GM23338 (cell line): Measurements from ENCODE around the gene TIMMDC1. TPM values are rescaled to one million over a fixed set of nuclear protein-coding genes. Genes with fewer than 3 reads are reported as not detected.

Experiments used
- ATAC-seq: fragments of 200-7000 bp; cut with Tn5 transposase; 3 replicates; pipeline ENCODE4 v1.9.1; 2020
- DNase-seq: peaks from one replicate; pipeline ENCODE4 v3.0.0-alpha.2; 2015; ENCODE audit warnings: low spot score
- H2AFZ ChIP-seq: fragments of 200-600 bp; sonication (generic); 2 replicates; pipeline ENCODE4 v1.8.0; 2016; ENCODE audit warnings: antibody characterized with exemption, mild to moderate bottlenecking, moderate library complexity
- H3F3A ChIP-seq: fragments of 200-600 bp; sonication (generic); replicated peaks from 2 replicates; pipeline ENCODE4 v1.8.0; 2017; ENCODE audit warnings: antibody characterized with exemption, mixed run types, low read depth
- H3K27ac ChIP-seq: fragments of 200-600 bp; sonication (generic); 2 replicates; pipeline ENCODE4 v1.6.1; 2016; ENCODE audit warnings: low read depth
- H3K27me3 ChIP-seq: fragments of 200-600 bp; sonication (generic); 2 replicates; pipeline ENCODE4 v1.8.0; 2016; ENCODE audit warnings: mild to moderate bottlenecking, mixed run types, moderate library complexity; ENCODE audit not compliant: insufficient read depth
- H3K36me3 ChIP-seq: fragments of 200-600 bp; sonication (generic); 2 replicates; pipeline ENCODE4 v1.8.0; 2016; ENCODE audit warnings: mild to moderate bottlenecking; ENCODE audit not compliant: insufficient read depth
- H3K4me1 ChIP-seq: fragments of 200-600 bp; sonication (generic); 2 replicates; pipeline ENCODE4 v1.8.0; 2016; ENCODE audit warnings: mild to moderate bottlenecking, moderate library complexity; ENCODE audit not compliant: insufficient read depth
- H3K4me2 ChIP-seq: fragments of 200-600 bp; sonication (generic); 2 replicates; pipeline ENCODE4 v1.7.1; 2017; ENCODE audit warnings: mixed run types
- H3K4me3 ChIP-seq: fragments of 200-600 bp; sonication (generic); 2 replicates; pipeline ENCODE4 v1.6.1; 2016; ENCODE audit warnings: mixed run types
- H3K79me2 ChIP-seq: fragments of 200-600 bp; sonication (generic); replicated peaks from 2 replicates; pipeline ENCODE4 v1.8.0; 2017; ENCODE audit warnings: mild to moderate bottlenecking; ENCODE audit not compliant: insufficient read depth
- H3K9me2 ChIP-seq: fragments of 200-600 bp; sonication (generic); 2 replicates; pipeline ENCODE4 v1.8.0; 2017; ENCODE audit not compliant: insufficient read depth
- H4K20me1 ChIP-seq: fragments of 200-600 bp; sonication (generic); replicated peaks from 2 replicates; pipeline ENCODE4 v1.8.0; 2017; ENCODE audit warnings: mild to moderate bottlenecking; ENCODE audit not compliant: insufficient read depth
- H3K27ac Mint-ChIP-seq: 2 replicates; pipeline ENCODE4 v1.8.0; 2020; ENCODE audit warnings: inconsistent platforms, mild to moderate bottlenecking, moderate library complexity, mixed read lengths
- H3K27me3 Mint-ChIP-seq: 3 replicates; pipeline ENCODE4 v1.8.0; 2022; ENCODE audit warnings: low read depth, mild to moderate bottlenecking, moderate library complexity, mixed read lengths, inconsistent platforms; ENCODE audit not compliant: insufficient read depth, poor library complexity
- H3K36me3 Mint-ChIP-seq: 3 replicates; pipeline ENCODE4 v1.8.0; 2021; ENCODE audit warnings: low read depth, mild to moderate bottlenecking, inconsistent platforms, moderate library complexity, mixed read lengths
- H3K4me1 Mint-ChIP-seq: 3 replicates; pipeline ENCODE4 v1.8.0; 2020; ENCODE audit warnings: mild to moderate bottlenecking, inconsistent platforms, mixed read lengths
- H3K4me3 Mint-ChIP-seq: 3 replicates; pipeline ENCODE4 v1.8.0; 2021; ENCODE audit warnings: moderate library complexity, mild to moderate bottlenecking, inconsistent platforms, mixed read lengths
- H3K9me3 Mint-ChIP-seq: 3 replicates; pipeline ENCODE4 v1.8.0; 2020; ENCODE audit warnings: moderate library complexity, mild to moderate bottlenecking, inconsistent platforms, mixed read lengths
- CREB1 ChIP-seq: fragments of 250-450 bp; sonication (Bioruptor Pico); IDR thresholded peaks from 2 replicates; pipeline ENCODE4 v1.5.0; 2020; ENCODE audit warnings: low read depth, mild to moderate bottlenecking, moderate library complexity
- EZH2phosphoT487 ChIP-seq: fragments of 200-600 bp; sonication (generic); IDR thresholded peaks from one replicate; pipeline ENCODE4 v1.8.1; 2018; ENCODE audit warnings: antibody characterized with exemption; ENCODE audit not compliant: unreplicated experiment
- JUNB ChIP-seq: IDR thresholded peaks from one replicate; pipeline ENCODE4 v1.6.1; 2016; ENCODE audit warnings: antibody characterized with exemption; ENCODE audit not compliant: unreplicated experiment
- NANOG ChIP-seq: IDR thresholded peaks from 2 replicates; pipeline ENCODE4 v1.6.1; 2016; ENCODE audit warnings: antibody characterized with exemption, borderline replicate concordance
- POLR2AphosphoS5 ChIP-seq: IDR thresholded peaks from 2 replicates; pipeline ENCODE4 v1.6.1; 2016; ENCODE audit warnings: antibody characterized with exemption, low read depth
- STAT1 ChIP-seq: IDR thresholded peaks from one replicate; pipeline ENCODE4 v1.6.1; 2016; ENCODE audit warnings: antibody characterized with exemption; ENCODE audit not compliant: unreplicated experiment
- ZNF114 ChIP-seq: fragments of 250-450 bp; sonication (Bioruptor Pico); IDR thresholded peaks from 2 replicates; pipeline ENCODE4 v1.5.0; 2020; ENCODE audit warnings: mild to moderate bottlenecking, moderate library complexity
- ZNF331 ChIP-seq: fragments of 250-450 bp; sonication (Bioruptor Pico); IDR thresholded peaks from 2 replicates; pipeline ENCODE4 v1.5.0; 2020; ENCODE audit warnings: low read depth, mild to moderate bottlenecking, moderate library complexity
- polyA plus RNA-seq: library from polyadenylated mRNA; unstranded; fragments of >200 nt; fragmentation: Nextera tagmentation; extraction: Ambion mirVana; gene quantifications from 2 replicates; pipeline ENCODE4 v1.2.1, GENCODE V29; 2016
- total RNA-seq: library from RNA; depleted of rRNA; stranded (reverse); fragments of >200 nt; shearing (Covaris generic); gene quantifications from 2 replicates; pipeline ENCODE4 v1.2.3, GENCODE V29; 2014
- TF ChIP-seq, protein P1 (sequence below): IDR thresholded peaks from 2 replicates; pipeline ENCODE4 v1.6.1; 2016; ENCODE audit warnings: antibody characterized with exemption
- TF ChIP-seq, protein P2 (sequence below), 2 experiments: fragments of 200-600 bp in 1 of 2; sonication (generic) in 1 of 2; conservative IDR thresholded peaks; 2 replicates each; pipeline versions ENCODE4 v1.5.1 to v1.6.1; 2016 to 2017; ENCODE audit warnings: antibody characterized with exemption in 2 of 2, low read depth in 2 of 2, mild to moderate bottlenecking in 2 of 2, moderate library complexity in 1 of 2
- TF ChIP-seq, protein P3 (sequence below): fragments of 250-450 bp; sonication (Bioruptor Pico); IDR thresholded peaks from 2 replicates; pipeline ENCODE4 v1.5.0; 2020; ENCODE audit warnings: mild to moderate bottlenecking, moderate library complexity

TIMMDC1 gene
- total and polyA plus RNA-seq, 2 experiments from 2014 or later: 62.2 to 105 TPM

DNA sequence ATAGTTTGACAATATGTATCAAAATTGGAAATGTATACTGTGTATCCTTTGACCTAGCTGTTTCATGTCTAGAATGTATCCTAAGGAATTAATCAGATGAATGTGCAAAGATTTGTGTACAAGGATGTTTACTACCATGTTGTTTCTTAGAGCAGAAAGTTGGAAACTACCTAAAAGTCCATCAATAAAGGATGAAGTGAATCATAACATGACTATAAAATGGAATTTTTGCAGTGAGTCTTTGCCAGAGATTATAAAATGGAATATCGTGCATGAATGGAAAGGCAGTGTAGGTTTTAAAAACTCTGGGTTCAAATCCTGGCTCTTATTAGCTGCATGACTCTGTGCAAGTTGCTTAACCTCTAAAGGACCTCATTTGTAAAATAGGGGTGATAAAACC lies 15.2 kb upstream of the TIMMDC1 start:
- H3K27me3 Mint-ChIP-seq: peaks cover 2% of the 10 kb centered on the region
- TF ChIP-seq ZNF331 (CRISPR knock-in tag): no peak
- no peak for TF ChIP-seq EZH2phosphoT487
- no peak for TF ChIP-seq JUNB
- TF ChIP-seq, protein P1, sequence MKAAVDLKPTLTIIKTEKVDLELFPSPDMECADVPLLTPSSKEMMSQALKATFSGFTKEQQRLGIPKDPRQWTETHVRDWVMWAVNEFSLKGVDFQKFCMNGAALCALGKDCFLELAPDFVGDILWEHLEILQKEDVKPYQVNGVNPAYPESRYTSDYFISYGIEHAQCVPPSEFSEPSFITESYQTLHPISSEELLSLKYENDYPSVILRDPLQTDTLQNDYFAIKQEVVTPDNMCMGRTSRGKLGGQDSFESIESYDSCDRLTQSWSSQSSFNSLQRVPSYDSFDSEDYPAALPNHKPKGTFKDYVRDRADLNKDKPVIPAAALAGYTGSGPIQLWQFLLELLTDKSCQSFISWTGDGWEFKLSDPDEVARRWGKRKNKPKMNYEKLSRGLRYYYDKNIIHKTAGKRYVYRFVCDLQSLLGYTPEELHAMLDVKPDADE: no peak
- TF ChIP-seq STAT1: no peak
- TF ChIP-seq ZNF114 (CRISPR knock-in tag): no peak
- no peak for TF ChIP-seq CREB1 (CRISPR knock-in tag)
- TF ChIP-seq POLR2AphosphoS5: no peak
- TF ChIP-seq, protein P2, sequence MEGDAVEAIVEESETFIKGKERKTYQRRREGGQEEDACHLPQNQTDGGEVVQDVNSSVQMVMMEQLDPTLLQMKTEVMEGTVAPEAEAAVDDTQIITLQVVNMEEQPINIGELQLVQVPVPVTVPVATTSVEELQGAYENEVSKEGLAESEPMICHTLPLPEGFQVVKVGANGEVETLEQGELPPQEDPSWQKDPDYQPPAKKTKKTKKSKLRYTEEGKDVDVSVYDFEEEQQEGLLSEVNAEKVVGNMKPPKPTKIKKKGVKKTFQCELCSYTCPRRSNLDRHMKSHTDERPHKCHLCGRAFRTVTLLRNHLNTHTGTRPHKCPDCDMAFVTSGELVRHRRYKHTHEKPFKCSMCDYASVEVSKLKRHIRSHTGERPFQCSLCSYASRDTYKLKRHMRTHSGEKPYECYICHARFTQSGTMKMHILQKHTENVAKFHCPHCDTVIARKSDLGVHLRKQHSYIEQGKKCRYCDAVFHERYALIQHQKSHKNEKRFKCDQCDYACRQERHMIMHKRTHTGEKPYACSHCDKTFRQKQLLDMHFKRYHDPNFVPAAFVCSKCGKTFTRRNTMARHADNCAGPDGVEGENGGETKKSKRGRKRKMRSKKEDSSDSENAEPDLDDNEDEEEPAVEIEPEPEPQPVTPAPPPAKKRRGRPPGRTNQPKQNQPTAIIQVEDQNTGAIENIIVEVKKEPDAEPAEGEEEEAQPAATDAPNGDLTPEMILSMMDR (conservative IDR thresholded peaks at IDR 0.05; ENCODE audit: low read depth in 2 of 2): no peak
- no peak for TF ChIP-seq NANOG
- peaks cover 26% of the 10 kb centered on the region for H3K36me3 ChIP-seq
- no peak overlapping the region for H3K27ac ChIP-seq
- H3K79me2 ChIP-seq: no peaks in the 10 kb centered on the region
- H3K27me3 ChIP-seq: no peaks in the 10 kb centered on the region
- no peaks in the 10 kb centered on the region for H3K9me3 Mint-ChIP-seq
- DNase-seq (no peak), ATAC-seq (no peak)
- H4K20me1 ChIP-seq: no peaks in the 10 kb centered on the region
- no peak overlapping the region for H3K4me3 Mint-ChIP-seq
- H3K4me2 ChIP-seq: no peak overlapping the region
- H3F3A ChIP-seq: no peaks in the 10 kb centered on the region
- no peaks in the 10 kb centered on the region for H3K9me2 ChIP-seq
- H3K27ac Mint-ChIP-seq: no peak overlapping the region
- no peak overlapping the region for H3K4me3 ChIP-seq
- no peak overlapping the region for H2AFZ ChIP-seq
- no peaks in the 10 kb centered on the region for H3K4me1 Mint-ChIP-seq
- H3K36me3 Mint-ChIP-seq: peaks cover 18% of the 10 kb centered on the region; the same call in 2 of the 3 replicates
- no peaks in the 10 kb centered on the region for H3K4me1 ChIP-seq

DNA sequence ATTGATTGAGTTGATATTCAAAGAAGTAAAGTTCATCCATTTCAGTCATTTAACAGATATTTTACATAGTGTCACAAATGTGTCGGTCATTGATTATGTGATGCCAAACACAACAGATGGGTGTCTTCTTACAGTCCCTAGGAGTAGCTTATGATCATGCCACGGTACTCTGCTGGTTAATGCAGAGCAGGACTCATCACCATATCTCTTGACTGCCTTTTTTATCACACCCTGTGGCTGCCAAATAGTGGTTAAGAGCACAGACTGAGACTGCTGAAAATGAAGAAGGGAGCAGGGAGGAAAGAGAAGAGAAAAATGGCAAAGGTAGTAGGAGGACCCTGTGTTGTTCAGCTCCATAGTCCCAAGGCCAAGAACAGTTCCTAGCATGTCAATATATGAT lies 12.8 kb upstream of the TIMMDC1 start:
- no peak for DNase-seq
- Histone ChIP-seq H3K4me1 (no peaks in the 10 kb centered on the region), H3K27me3 (no peaks in the 10 kb centered on the region), H3F3A (no peaks in the 10 kb centered on the region), H3K36me3 (peaks cover 16% of the 10 kb centered on the region; the same call in 1 of the 2 replicates), H3K4me2 (no peak overlapping the region), H3K79me2 (no peaks in the 10 kb centered on the region), H2AFZ (no peak overlapping the region), H3K27ac (no peak overlapping the region), H3K9me2 (no peaks in the 10 kb centered on the region), H3K4me3 (no peak overlapping the region), H4K20me1 (no peaks in the 10 kb centered on the region)
- no peaks in the 10 kb centered on the region for H3K4me1 Mint-ChIP-seq
- no peaks in the 10 kb centered on the region for H3K9me3 Mint-ChIP-seq
- ATAC-seq: no peak
- H3K27me3 Mint-ChIP-seq: peaks cover 2% of the 10 kb centered on the region
- H3K27ac Mint-ChIP-seq: no peak overlapping the region
- no peak overlapping the region for H3K4me3 Mint-ChIP-seq
- H3K36me3 Mint-ChIP-seq: peaks cover 16% of the 10 kb centered on the region; the same call in 2 of the 3 replicates
- TF ChIP-seq EZH2phosphoT487 (no peak), CREB1 (CRISPR knock-in tag) (no peak), ZNF331 (CRISPR knock-in tag) (no peak), NANOG (no peak), POLR2AphosphoS5 (no peak)
- TF ChIP-seq, protein P2 (conservative IDR thresholded peaks at IDR 0.05; ENCODE audit: low read depth in 2 of 2): no peak
- TF ChIP-seq, protein P3, sequence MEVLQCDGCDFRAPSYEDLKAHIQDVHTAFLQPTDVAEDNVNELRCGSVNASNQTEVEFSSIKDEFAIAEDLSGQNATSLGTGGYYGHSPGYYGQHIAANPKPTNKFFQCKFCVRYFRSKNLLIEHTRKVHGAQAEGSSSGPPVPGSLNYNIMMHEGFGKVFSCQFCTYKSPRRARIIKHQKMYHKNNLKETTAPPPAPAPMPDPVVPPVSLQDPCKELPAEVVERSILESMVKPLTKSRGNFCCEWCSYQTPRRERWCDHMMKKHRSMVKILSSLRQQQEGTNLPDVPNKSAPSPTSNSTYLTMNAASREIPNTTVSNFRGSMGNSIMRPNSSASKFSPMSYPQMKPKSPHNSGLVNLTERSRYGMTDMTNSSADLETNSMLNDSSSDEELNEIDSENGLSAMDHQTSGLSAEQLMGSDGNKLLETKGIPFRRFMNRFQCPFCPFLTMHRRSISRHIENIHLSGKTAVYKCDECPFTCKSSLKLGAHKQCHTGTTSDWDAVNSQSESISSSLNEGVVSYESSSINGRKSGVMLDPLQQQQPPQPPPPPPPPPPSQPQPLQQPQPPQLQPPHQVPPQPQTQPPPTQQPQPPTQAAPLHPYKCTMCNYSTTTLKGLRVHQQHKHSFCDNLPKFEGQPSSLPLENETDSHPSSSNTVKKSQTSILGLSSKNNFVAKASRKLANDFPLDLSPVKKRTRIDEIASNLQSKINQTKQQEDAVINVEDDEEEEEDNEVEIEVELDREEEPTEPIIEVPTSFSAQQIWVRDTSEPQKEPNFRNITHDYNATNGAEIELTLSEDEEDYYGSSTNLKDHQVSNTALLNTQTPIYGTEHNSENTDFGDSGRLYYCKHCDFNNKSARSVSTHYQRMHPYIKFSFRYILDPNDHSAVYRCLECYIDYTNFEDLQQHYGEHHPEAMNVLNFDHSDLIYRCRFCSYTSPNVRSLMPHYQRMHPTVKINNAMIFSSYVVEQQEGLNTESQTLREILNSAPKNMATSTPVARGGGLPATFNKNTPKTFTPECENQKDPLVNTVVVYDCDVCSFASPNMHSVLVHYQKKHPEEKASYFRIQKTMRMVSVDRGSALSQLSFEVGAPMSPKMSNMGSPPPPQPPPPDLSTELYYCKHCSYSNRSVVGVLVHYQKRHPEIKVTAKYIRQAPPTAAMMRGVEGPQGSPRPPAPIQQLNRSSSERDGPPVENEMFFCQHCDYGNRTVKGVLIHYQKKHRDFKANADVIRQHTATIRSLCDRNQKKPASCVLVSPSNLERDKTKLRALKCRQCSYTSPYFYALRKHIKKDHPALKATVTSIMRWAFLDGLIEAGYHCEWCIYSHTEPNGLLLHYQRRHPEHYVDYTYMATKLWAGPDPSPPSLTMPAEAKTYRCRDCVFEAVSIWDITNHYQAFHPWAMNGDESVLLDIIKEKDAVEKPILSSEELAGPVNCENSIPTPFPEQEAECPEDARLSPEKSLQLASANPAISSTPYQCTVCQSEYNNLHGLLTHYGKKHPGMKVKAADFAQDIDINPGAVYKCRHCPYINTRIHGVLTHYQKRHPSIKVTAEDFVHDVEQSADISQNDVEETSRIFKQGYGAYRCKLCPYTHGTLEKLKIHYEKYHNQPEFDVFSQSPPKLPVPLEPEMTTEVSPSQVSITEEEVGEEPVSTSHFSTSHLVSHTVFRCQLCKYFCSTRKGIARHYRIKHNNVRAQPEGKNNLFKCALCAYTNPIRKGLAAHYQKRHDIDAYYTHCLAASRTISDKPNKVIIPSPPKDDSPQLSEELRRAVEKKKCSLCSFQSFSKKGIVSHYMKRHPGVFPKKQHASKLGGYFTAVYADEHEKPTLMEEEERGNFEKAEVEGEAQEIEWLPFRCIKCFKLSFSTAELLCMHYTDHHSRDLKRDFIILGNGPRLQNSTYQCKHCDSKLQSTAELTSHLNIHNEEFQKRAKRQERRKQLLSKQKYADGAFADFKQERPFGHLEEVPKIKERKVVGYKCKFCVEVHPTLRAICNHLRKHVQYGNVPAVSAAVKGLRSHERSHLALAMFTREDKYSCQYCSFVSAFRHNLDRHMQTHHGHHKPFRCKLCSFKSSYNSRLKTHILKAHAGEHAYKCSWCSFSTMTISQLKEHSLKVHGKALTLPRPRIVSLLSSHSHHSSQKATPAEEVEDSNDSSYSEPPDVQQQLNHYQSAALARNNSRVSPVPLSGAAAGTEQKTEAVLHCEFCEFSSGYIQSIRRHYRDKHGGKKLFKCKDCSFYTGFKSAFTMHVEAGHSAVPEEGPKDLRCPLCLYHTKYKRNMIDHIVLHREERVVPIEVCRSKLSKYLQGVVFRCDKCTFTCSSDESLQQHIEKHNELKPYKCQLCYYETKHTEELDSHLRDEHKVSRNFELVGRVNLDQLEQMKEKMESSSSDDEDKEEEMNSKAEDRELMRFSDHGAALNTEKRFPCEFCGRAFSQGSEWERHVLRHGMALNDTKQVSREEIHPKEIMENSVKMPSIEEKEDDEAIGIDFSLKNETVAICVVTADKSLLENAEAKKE (CRISPR knock-in tag): no peak
